HG03108 (cell line): Measurements from ENCODE around the gene BCHE.
"Not testable (repeated sequence)": the region's sequence is repeated elsewhere in the genome, so short reads cannot be mapped to it uniquely, and the experiment has no call there.

ENCODE experiments used
- ATAC-seq: cut with Tn5 transposase; IDR thresholded peaks from one replicate; pipeline ENCODE4 v1.9.1; 2021; ENCODE audit warnings: moderate library complexity; ENCODE audit not compliant: unreplicated experiment

BCHE gene

GRCh38 chr3:165817160-165817709 lies 20.0 kb downstream of the BCHE start:
- no peak for ATAC-seq

- ATAC-seq: no peak
Measured at GRCh38 chr3:165816209-165816608, 21.0 kb downstream of the BCHE start.

- ATAC-seq: no peak
Measured at GRCh38 chr3:165815682-165816081, 21.5 kb downstream of the BCHE start.

GRCh38 chr3:165814380-165814779 lies 22.8 kb downstream of the BCHE start:
- ATAC-seq: no peak

GRCh38 chr3:165807937-165808336 lies 29.3 kb downstream of the BCHE start:
- ATAC-seq: not testable (repeated sequence)

- peak; percentile 48 for ATAC-seq
Measured at GRCh38 chr3:165805946-165806561, 31.2 kb downstream of the BCHE start.

GRCh38 chr3:165803471-165803870 lies 33.8 kb downstream of the BCHE start:
- no peak for ATAC-seq

- no peak for ATAC-seq
Measured at GRCh38 chr3:165800970-165801369, 36.3 kb downstream of the BCHE start.

DNA sequence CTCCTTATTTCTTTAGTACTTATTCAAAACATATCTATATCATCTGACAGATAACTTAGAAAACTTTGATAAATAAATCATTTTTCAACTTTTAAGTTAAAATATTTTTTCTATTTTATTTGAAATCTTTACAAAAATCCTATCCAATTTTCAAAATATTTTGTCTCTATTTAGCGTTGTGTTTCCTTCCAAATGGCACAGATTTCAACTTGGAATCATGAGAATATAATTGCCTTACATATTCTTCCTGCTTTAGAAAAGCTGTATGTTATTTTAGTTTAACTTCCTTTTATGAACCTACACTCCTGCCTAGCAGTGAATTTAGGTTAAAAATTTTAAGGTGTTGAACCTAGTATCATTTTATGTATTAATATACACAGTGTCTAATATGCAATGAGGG lies 38.2 kb downstream of the BCHE start:
- no peak for ATAC-seq

DNA sequence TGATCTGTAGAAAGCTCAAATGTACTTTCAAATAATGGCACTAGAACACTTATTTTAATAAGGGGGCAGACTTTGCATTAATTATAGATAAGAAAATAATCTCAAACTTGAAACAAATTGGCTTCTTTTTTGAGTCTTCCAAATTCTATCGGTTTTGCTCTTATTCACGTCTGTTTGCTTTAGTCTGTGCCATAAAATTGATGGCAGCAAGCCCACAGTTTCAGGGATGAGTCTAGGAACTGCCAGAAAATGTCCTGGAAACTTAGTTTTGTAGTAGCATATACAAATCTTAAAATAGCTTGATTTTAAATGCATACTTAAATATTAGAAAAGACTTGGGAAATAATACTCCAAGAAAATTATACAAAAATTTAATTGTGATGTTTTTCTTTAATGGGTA lies 39.7 kb downstream of the BCHE start:
- ATAC-seq: no peak

GRCh38 chr3:165796701-165797100 lies 40.5 kb downstream of the BCHE start:
- ATAC-seq: no peak

DNA sequence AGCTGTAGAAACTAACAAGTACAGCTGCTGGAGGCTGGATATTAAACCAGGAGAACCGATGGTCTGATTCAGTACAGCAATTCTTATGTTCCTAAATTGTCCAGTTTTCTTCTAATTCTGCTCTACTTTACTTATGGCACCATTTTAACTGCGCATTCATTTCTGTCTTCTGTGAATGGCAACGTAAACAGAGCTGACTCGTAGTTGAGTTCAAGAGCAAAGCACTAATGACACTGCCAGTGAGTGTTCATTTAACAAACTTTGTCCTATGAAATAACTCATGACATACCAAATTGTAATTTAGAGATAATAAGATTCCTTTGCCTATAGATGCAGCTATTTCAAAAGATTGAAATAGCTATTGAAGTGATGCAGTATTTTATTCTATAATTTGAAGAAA lies 48.7 kb downstream of the BCHE start:
- ATAC-seq: no peak

GRCh38 chr3:165786013-165786412 lies 51.2 kb downstream of the BCHE start:
- no peak for ATAC-seq

DNA sequence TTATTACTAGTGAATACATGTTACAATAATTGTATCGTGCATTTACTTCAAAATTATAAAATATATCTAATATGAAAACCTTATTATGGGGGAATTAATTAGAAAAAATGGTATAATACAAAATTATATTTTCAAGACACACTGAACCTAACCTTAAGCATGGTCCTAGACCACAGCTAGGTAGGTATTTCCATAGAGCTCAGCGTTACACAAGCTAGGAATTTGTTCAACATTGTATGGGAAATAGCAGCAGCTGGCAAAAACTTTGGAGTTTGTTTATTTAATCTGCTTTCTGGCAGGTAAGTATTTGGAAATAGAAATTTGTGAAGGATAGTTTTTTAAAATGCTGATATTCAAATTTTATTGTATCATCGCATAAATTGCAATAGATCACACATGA lies 52.9 kb downstream of the BCHE start:
- no peak for ATAC-seq

- ATAC-seq: no peak
Measured at GRCh38 chr3:165783383-165783782, 53.8 kb downstream of the BCHE start.

GRCh38 chr3:165778891-165779290 lies 58.3 kb downstream of the BCHE start:
- no peak for ATAC-seq

DNA sequence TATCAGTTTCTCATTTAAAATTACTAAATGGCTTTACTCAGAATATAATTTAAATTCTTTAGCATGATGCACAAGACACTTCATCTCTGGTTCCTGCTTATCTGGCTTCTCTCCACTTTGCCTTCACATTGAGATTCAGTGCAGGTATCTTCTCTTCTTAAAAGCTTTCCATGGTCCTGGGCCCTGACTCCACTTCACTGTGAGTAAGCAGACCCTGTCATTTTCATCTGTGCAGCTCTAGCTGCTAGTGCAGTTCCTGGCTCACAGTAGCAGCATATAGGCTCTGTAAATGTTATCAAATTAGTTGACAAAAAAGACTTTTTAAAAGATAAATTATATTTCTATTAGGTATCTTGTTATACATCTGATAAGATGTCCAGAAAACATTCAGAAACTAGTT lies 58.8 kb downstream of the BCHE start:
- ATAC-seq: no peak

GRCh38 chr3:165775824-165776223 lies 61.4 kb downstream of the BCHE start:
- ATAC-seq: no peak

DNA sequence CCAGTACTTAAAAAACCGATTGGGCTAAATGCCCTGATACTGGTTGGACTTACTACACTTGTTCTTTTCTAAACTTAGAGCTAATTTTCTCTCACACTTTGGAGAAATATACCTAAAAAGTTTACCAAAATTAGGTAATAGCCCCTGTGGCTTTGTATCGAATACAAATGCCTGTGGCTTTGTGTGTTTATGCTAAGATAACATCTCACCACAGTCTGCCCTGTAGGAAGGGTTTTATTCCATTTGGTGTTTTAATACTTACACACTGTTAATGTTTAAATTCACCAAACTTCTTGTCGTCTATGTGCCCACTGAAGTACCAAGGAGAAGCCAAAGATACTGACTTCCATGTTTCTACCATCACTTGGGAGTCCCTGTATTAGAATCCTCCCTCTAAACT lies 66.4 kb downstream of the BCHE start:
- no peak for ATAC-seq

DNA sequence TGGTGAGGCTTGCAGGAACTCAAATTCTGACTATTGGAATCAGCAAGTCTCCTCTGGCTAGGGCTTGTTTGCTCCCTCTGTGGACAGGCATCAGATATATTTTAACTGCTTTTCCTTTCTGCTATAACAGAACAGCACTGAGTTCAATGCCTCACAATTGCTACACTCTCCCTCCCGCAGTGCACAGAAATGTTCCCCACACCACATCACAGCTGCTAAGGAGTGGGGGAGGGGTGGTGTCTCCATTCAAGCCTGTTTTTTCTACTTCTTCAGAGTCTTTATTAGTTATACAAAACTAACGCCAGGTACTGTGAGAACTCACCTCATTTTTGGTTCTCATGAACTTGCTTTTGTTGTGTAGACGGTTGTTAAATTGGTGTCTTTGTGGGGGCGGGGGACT lies 68.5 kb downstream of the BCHE start:
- ATAC-seq: no peak

- no peak for ATAC-seq
Measured at GRCh38 chr3:165759041-165759440, 78.2 kb downstream of the BCHE start.

- no peak for ATAC-seq
Measured at GRCh38 chr3:165755571-165755970, 81.7 kb downstream of the BCHE start.
